AG10803 (cell line): ENCODE data around the gene C19orf81.

ENCODE experiments used
- DNase-seq: peaks from one replicate; pipeline ENCODE4 v3.0.0; 2010; ENCODE audit warnings: low read depth
- H3K4me3 ChIP-seq: 2 replicates; pipeline ENCODE4 v1.5.1; 2011; ENCODE audit warnings: mild to moderate bottlenecking, low read length, control low read depth
- CTCF ChIP-seq: conservative IDR thresholded peaks from 2 replicates; pipeline ENCODE4 v1.5.1; 2011; ENCODE audit warnings: mild to moderate bottlenecking, low read length, control low read depth, inconsistent platforms

C19orf81 gene

GRCh38 chr19:50693064-50693975, 44.1 kb downstream of the C19orf81 start:
- no peak overlapping the region for H3K4me3 ChIP-seq
- no peak for DNase-seq
- TF ChIP-seq CTCF = no peak

GRCh38 chr19:50694815-50695145, 45.5 kb downstream of the C19orf81 start:
- TF ChIP-seq CTCF = no peak
- no peak overlapping the region for H3K4me3 ChIP-seq
- DNase-seq = no peak

GRCh38 chr19:50695251-50696093, 46.2 kb downstream of the C19orf81 start:
- no peak for DNase-seq
- TF ChIP-seq CTCF = no peak
- no peak overlapping the region for H3K4me3 ChIP-seq

GRCh38 chr19:50696094-50696483, 46.8 kb downstream of the C19orf81 start:
- no peak for TF ChIP-seq CTCF
- no peak for DNase-seq
- no peak overlapping the region for H3K4me3 ChIP-seq

GRCh38 chr19:50697414-50698124, 48.3 kb downstream of the C19orf81 start:
- DNase-seq = no peak
- no peak overlapping the region for H3K4me3 ChIP-seq
- TF ChIP-seq CTCF = no peak

GRCh38 chr19:50701367-50701985, 52.2 kb downstream of the C19orf81 start:
- TF ChIP-seq CTCF = no peak
- no peak overlapping the region for H3K4me3 ChIP-seq
- DNase-seq = no peak
